ENCODE data around the gene ADGRV1.
A peak's percentile ranks its signal among the peaks of the same experiment; 100 is the strongest.
"Not testable (repeated sequence)": the region's sequence is repeated elsewhere in the genome, so short reads cannot be mapped to it uniquely, and the experiment has no call there.

The ADGRV1 gene

GRCh38 chr5:90898326-90899013 is 339.9 kb downstream of the ADGRV1 start:
- no peak overlapping the region for H3K4me3 ChIP-seq (ENCODE audit: low read depth, low read length)

- no peak overlapping the region for H3K4me3 ChIP-seq (ENCODE audit: low read depth, low read length)
Measured at GRCh38 chr5:90899014-90899604, 340.5 kb downstream of the ADGRV1 start.

- no peak overlapping the region for H3K4me3 ChIP-seq (ENCODE audit: low read depth, low read length)
Measured at GRCh38 chr5:90901261-90901660, 342.7 kb downstream of the ADGRV1 start.

GRCh38 chr5:90902170-90902569 is 343.6 kb downstream of the ADGRV1 start:
- no peak overlapping the region for H3K4me3 ChIP-seq (ENCODE audit: low read depth, low read length)

GRCh38 chr5:90902651-90903386 is 344.2 kb downstream of the ADGRV1 start:
- H3K4me3 ChIP-seq (ENCODE audit: low read depth, low read length), result no peak overlapping the region

- no peak overlapping the region for H3K4me3 ChIP-seq (ENCODE audit: low read depth, low read length)
Measured at GRCh38 chr5:90909101-90909503, 350.5 kb downstream of the ADGRV1 start.

GRCh38 chr5:90909940-90910339 is 351.3 kb downstream of the ADGRV1 start:
- no peak overlapping the region for H3K4me3 ChIP-seq (ENCODE audit: low read depth, low read length)

GRCh38 chr5:90911169-90911568 is 352.6 kb downstream of the ADGRV1 start:
- H3K4me3 ChIP-seq (ENCODE audit: low read depth, low read length), result no peak overlapping the region

GRCh38 chr5:90912476-90912875 is 353.9 kb downstream of the ADGRV1 start:
- H3K4me3 ChIP-seq (ENCODE audit: low read depth, low read length), result no peak overlapping the region

GRCh38 chr5:90915393-90915792 is 356.8 kb downstream of the ADGRV1 start:
- H3K4me3 ChIP-seq (ENCODE audit: low read depth, low read length), result no peak overlapping the region

- H3K4me3 ChIP-seq (ENCODE audit: low read depth, low read length), result no peak overlapping the region
Measured at GRCh38 chr5:90916947-90917800, 358.6 kb downstream of the ADGRV1 start.

GRCh38 chr5:90917928-90918668 is 359.5 kb downstream of the ADGRV1 start:
- H3K4me3 ChIP-seq (ENCODE audit: low read depth, low read length), result no peak overlapping the region

- no peak overlapping the region for H3K4me3 ChIP-seq (ENCODE audit: low read depth, low read length)
Measured at GRCh38 chr5:90921418-90921973, 362.9 kb downstream of the ADGRV1 start.

GRCh38 chr5:90924222-90924621 is 365.6 kb downstream of the ADGRV1 start:
- not testable (repeated sequence) for H3K4me3 ChIP-seq (ENCODE audit: low read depth, low read length)

- peak overlapping the region; percentile 35 for H3K4me3 ChIP-seq (ENCODE audit: low read depth, low read length)
Measured at GRCh38 chr5:90929013-90929839, 370.6 kb downstream of the ADGRV1 start.

GRCh38 chr5:90930062-90930461 is 371.5 kb downstream of the ADGRV1 start:
- no peak overlapping the region for H3K4me3 ChIP-seq (ENCODE audit: low read depth, low read length)

- no peak overlapping the region for H3K4me3 ChIP-seq (ENCODE audit: low read depth, low read length)
Measured at GRCh38 chr5:90930756-90931431, 372.3 kb downstream of the ADGRV1 start.

- no peak overlapping the region for H3K4me3 ChIP-seq (ENCODE audit: low read depth, low read length)
Measured at GRCh38 chr5:90932052-90932699, 373.6 kb downstream of the ADGRV1 start.

Data from iPS-11a (cell line).